ENCODE data around the gene METTL23. TPM values are rescaled to one million over a fixed set of nuclear protein-coding genes. Genes with fewer than 3 reads are reported as not detected.
A peak's percentile ranks its signal among the peaks of the same experiment; 100 is the strongest.
"Not testable (repeated sequence)": the region's sequence is repeated elsewhere in the genome, so short reads cannot be mapped to it uniquely, and the experiment has no call there.

Gene METTL23
- total and polyA plus RNA-seq, 8 donors, result 1.2 to 72.1 (median 31.7) TPM

- Histone ChIP-seq H3K27me3 (no peaks in the 10 kb centered on the region), H3K9me3 (no peaks in the 10 kb centered on the region), H3K4me1 (peaks cover 32 to 78% (median 56%) of the 10 kb centered on the region in 4 donors), H3K27ac (peak within 1 kb of the TSS; percentile 77 to 96 (median 85)), H3K36me3 (peaks cover 24 to 34% (median 30%) of the 10 kb centered on the region in 4 donors), H3K4me3 (peak within 1 kb of the TSS; percentile 62 to 72 (median 66))
- peak; percentile 68 to 91 for DNase-seq
- WGBS, 5 donors, result 2 to 27% (median 3%) methylated on average over 12 to 46 of the region's 56 CpGs
- intact Hi-C loops (cut with DNase I; ENCODE audit: low total_unique reads), result no loop called here
- TF ChIP-seq, protein P1, sequence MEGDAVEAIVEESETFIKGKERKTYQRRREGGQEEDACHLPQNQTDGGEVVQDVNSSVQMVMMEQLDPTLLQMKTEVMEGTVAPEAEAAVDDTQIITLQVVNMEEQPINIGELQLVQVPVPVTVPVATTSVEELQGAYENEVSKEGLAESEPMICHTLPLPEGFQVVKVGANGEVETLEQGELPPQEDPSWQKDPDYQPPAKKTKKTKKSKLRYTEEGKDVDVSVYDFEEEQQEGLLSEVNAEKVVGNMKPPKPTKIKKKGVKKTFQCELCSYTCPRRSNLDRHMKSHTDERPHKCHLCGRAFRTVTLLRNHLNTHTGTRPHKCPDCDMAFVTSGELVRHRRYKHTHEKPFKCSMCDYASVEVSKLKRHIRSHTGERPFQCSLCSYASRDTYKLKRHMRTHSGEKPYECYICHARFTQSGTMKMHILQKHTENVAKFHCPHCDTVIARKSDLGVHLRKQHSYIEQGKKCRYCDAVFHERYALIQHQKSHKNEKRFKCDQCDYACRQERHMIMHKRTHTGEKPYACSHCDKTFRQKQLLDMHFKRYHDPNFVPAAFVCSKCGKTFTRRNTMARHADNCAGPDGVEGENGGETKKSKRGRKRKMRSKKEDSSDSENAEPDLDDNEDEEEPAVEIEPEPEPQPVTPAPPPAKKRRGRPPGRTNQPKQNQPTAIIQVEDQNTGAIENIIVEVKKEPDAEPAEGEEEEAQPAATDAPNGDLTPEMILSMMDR (IDR thresholded peaks at IDR 0.05), result no peak
- TF ChIP-seq POLR2AphosphoS5 (IDR thresholded peaks at IDR 0.05), result peak in 2 of 3 donors; percentile 11 to 18
Observed at GRCh38 chr17:76710863-76711611, 15.6 kb upstream of the METTL23 start, which contains the start of gene MXRA7. Gene MXRA7 (minus strand): TSS chr17:76710965. CDS start chr17:76710946, 19 bp downstream.

DNA sequence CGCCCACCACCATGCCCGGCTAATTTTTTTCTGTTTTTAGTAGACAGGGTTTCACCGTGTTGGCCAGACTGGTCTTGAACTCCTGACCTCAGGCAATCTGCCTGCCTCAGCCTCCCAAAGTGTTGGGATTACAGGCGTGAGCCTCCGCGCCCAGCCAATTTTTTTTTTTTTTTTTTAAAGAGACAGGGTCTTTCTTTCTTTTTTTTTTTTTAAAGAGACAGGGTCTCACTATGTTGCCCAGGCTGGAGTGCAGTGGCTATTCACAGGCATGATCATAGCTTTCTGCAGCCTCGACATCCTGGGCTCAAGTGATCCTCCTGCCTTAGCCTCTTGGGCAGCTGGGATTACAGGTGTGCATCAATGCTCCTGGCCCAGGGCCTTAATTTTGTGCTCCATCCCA, 14.3 kb upstream of the METTL23 start:
- intact Hi-C loops (cut with DNase I; ENCODE audit: low total_unique reads); H3K9me3 ChIP-seq; H3K27me3 ChIP-seq; DNase-seq; H3K4me3 ChIP-seq: not testable (repeated sequence)
- Histone ChIP-seq H3K36me3 (peaks cover 34 to 46% (median 43%) of the 10 kb centered on the region in 4 donors), H3K4me1 (peaks cover 36 to 83% (median 57%) of the 10 kb centered on the region in 4 donors), H3K27ac (peak overlapping the region in 2 of 5 donors; percentile 78 to 91)
- 63 to 68% (median 67%) methylated on average over 7 of the region's 7 CpGs for WGBS, 5 donors

DNA sequence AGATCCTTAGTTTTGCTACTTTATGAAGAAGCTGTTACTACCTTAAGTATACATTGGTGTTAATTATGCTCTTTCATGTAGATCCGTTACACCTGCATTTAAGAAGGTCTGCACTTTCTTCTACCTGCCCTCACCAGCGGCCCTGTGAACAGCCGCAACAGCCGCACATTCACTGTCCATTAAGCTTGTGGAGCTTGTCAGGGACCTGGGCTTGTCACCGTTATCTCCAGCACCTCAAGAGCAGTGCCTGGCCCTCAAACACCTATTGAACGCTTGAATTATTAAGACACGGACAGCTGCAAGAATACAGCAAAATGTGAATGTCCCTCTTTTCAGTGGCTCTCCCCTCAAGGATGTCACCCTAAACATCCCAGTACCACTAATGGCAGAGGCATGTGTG, 12.9 kb upstream of the METTL23 start:
- Histone ChIP-seq H3K36me3 (peaks cover 49 to 61% (median 58%) of the 10 kb centered on the region in 4 donors), H3K9me3 (no peaks in the 10 kb centered on the region), H3K27ac (peak overlapping the region in 1 of 5 donors; percentile 69), H3K27me3 (no peaks in the 10 kb centered on the region), H3K4me1 (peaks cover 26 to 68% (median 50%) of the 10 kb centered on the region in 4 donors), H3K4me3 (no peak overlapping the region)
- no peak for TF ChIP-seq EP300 (IDR thresholded peaks at IDR 0.05)
- TF ChIP-seq, protein P1 (IDR thresholded peaks at IDR 0.05), result no peak
- TF ChIP-seq POLR2AphosphoS5 (IDR thresholded peaks at IDR 0.05), result no peak
- 93 to 95% (median 94%) methylated on average over 7 of the region's 7 CpGs for WGBS, 5 donors
- no peak for DNase-seq
- intact Hi-C loops (cut with DNase I; ENCODE audit: low total_unique reads), result no loop called here

GRCh38 chr17:76714336-76714735, 12.3 kb upstream of the METTL23 start:
- 74 to 85% (median 83%) methylated on average over 5 of the region's 5 CpGs for WGBS, 5 donors
- intact Hi-C loops (cut with DNase I; ENCODE audit: low total_unique reads), result no loop called here
- Histone ChIP-seq H3K27me3 (no peaks in the 10 kb centered on the region), H3K9me3 (no peaks in the 10 kb centered on the region), H3K4me1 (peaks cover 24 to 63% (median 45%) of the 10 kb centered on the region in 4 donors), H3K27ac (peak overlapping the region in 4 of 5 donors; percentile 25 to 81 (median 74)), H3K4me3 (no peak overlapping the region), H3K36me3 (peaks cover 55 to 67% (median 63%) of the 10 kb centered on the region in 4 donors)
- no peak for TF ChIP-seq POLR2A (IDR thresholded peaks at IDR 0.05)
- TF ChIP-seq, protein P1 (IDR thresholded peaks at IDR 0.05), result no peak
- no peak for TF ChIP-seq POLR2AphosphoS5 (IDR thresholded peaks at IDR 0.05)
- TF ChIP-seq EP300 (IDR thresholded peaks at IDR 0.05), result no peak
- no peak for DNase-seq
